Body of pancreas (tissue), 4 donors: ENCODE data around the gene NR2F6. TPM values are rescaled to one million over a fixed set of nuclear protein-coding genes. Genes with fewer than 3 reads are reported as not detected.

ENCODE experiments used
- ATAC-seq: fragments of 150-250 bp; one replicate; pipeline ENCODE4 v1.9.1; 2016
- DNase-seq, 4 donors: peaks; one replicate each; pipeline ENCODE4 v3.0.0-alpha.2; 2019
- H3K27ac ChIP-seq, 4 donors: fragments of 200-600 bp; sonication (generic); 1 replicate in 3 of 4; 2 replicates in 1 of 4; pipeline versions ENCODE4 v1.5.1 to v1.6.1; 2016 to 2019; ENCODE audit warnings: mild to moderate bottlenecking in 1 of 4, mixed read lengths in 1 of 4, moderate library complexity in 1 of 4
- H3K27me3 ChIP-seq, 2 donors: fragments of 200-600 bp; sonication (generic); one replicate each; pipeline ENCODE4 v1.6.0; 2016; ENCODE audit warnings: mild to moderate bottlenecking in 1 of 2
- H3K36me3 ChIP-seq, 2 donors: fragments of 200-600 bp; sonication (generic); replicated peaks in 1 of 2; 2 replicates each; pipeline ENCODE4 v1.5.1; 2016; ENCODE audit warnings: low read depth in 2 of 2; ENCODE audit not compliant: insufficient read depth in 1 of 2
- H3K4me1 ChIP-seq: fragments of 200-600 bp; sonication (generic); one replicate; pipeline ENCODE4 v1.6.0; 2016
- H3K4me3 ChIP-seq, 2 donors: fragments of 200-600 bp; sonication (generic); 1 replicate in 1 of 2; 2 replicates in 1 of 2; pipeline ENCODE4 v1.5.1; 2016 to 2019
- H3K9me3 ChIP-seq, 3 donors: fragments of 200-600 bp; sonication (generic); 1 replicate in 2 of 3; 2 replicates in 1 of 3; pipeline ENCODE4 v1.5.1; 2016
- CTCF ChIP-seq, 7 experiments: fragments of 450-650 bp in 4 of 7; fragments of 200-600 bp in 3 of 7; sonication (generic) in 3 of 7; IDR thresholded peaks; one replicate each; pipeline ENCODE4 v1.5.1; 2016 to 2019; ENCODE audit warnings: antibody characterized with exemption in 7 of 7
- POLR2A ChIP-seq, 3 donors: fragments of 450-650 bp; IDR thresholded peaks; one replicate each; pipeline ENCODE4 v1.6.1; 2016; ENCODE audit warnings: antibody characterized with exemption in 3 of 3, mild to moderate bottlenecking in 2 of 3
- WGBS, 2 donors: methylation state at CpG; one replicate each; pipeline ENCODE4 v1.1.5; 2017; 5-methylcytosine and 5-hydroxymethylcytosine counted together
- intact Hi-C: fragments of 100-400 bp; cut with DNase I; formaldehyde crosslinking; loops from one replicate; pipeline ENCODE4 v1.15.1; 2023
- total RNA-seq, 2 donors: library from RNA; depleted of rRNA; stranded (reverse); fragments of >200 nt; gene quantifications; one replicate each; pipeline ENCODE4 v1.1.0, GENCODE V29; 2016

NR2F6 gene
- total RNA-seq, 2 donors from 2014 or later: 67.6 to 83.3 TPM

- no peaks in the 10 kb centered on the region for H3K9me3 ChIP-seq
- no peaks in the 10 kb centered on the region for H3K27me3 ChIP-seq
- peak in 1 of 3 donors; percentile 20 for TF ChIP-seq POLR2A (IDR thresholded peaks at IDR 0.05)
- peak; percentile 77 to 97 (median 93) for TF ChIP-seq CTCF (IDR thresholded peaks at IDR 0.05)
- ATAC-seq: peak; percentile 91
- WGBS, 2 donors: 12 to 14% methylated on average over 15 of the region's 15 CpGs
- intact Hi-C loops: no loop called here
- H3K27ac ChIP-seq: peak overlapping the region; percentile 57 to 87 (median 74)
- DNase-seq: peak; percentile 88 to 89 (median 89)
- H3K36me3 ChIP-seq: no peaks in the 10 kb centered on the region
- peaks cover 45% of the 10 kb centered on the region for H3K4me1 ChIP-seq
- H3K4me3 ChIP-seq: no peak overlapping the region
Observed at GRCh38 chr19:17260842-17261325, 15.2 kb upstream of the NR2F6 start.

- Histone ChIP-seq H3K4me3 (no peak overlapping the region), H3K4me1 (peaks cover 55% of the 10 kb centered on the region), H3K9me3 (no peaks in the 10 kb centered on the region), H3K27me3 (no peaks in the 10 kb centered on the region), H3K36me3 (no peaks in the 10 kb centered on the region), H3K27ac (peak overlapping the region; percentile 57 to 87 (median 76))
- TF ChIP-seq CTCF (IDR thresholded peaks at IDR 0.05) (no peak), POLR2A (IDR thresholded peaks at IDR 0.05) (peak in 1 of 3 donors; percentile 48)
- ATAC-seq (peak; percentile 73), DNase-seq (peak; percentile 55 to 64 (median 56))
- 31% methylated on average over 1 of the region's 1 CpG; no CpG with 5 or more reads in 1 of the 2 donors for WGBS, 2 donors
- intact Hi-C loops: no loop called here
Observed at GRCh38 chr19:17259934-17260333, 14.2 kb upstream of the NR2F6 start.

GRCh38 chr19:17259118-17259780, 13.5 kb upstream of the NR2F6 start:
- no peak overlapping the region for H3K4me3 ChIP-seq
- no peaks in the 10 kb centered on the region for H3K27me3 ChIP-seq
- peaks cover 60% of the 10 kb centered on the region for H3K4me1 ChIP-seq
- ATAC-seq: no peak
- H3K36me3 ChIP-seq: no peaks in the 10 kb centered on the region
- no peak for TF ChIP-seq CTCF (IDR thresholded peaks at IDR 0.05)
- TF ChIP-seq POLR2A (IDR thresholded peaks at IDR 0.05): no peak
- intact Hi-C loops: no loop called here
- WGBS, 2 donors: 64 to 75% methylated on average over 9 of the region's 9 CpGs
- H3K9me3 ChIP-seq: no peaks in the 10 kb centered on the region
- peak in 1 of 4 donors; percentile 42 for DNase-seq
- H3K27ac ChIP-seq: peak overlapping the region; percentile 57 to 87 (median 76)

- Histone ChIP-seq H3K27ac (peak overlapping the region in 1 of 4 donors; percentile 90), H3K27me3 (no peaks in the 10 kb centered on the region), H3K4me1 (peaks cover 56% of the 10 kb centered on the region), H3K4me3 (no peak overlapping the region), H3K36me3 (no peaks in the 10 kb centered on the region), H3K9me3 (no peaks in the 10 kb centered on the region)
- intact Hi-C loops: no loop called here
- TF ChIP-seq POLR2A (IDR thresholded peaks at IDR 0.05): no peak
- no peak for TF ChIP-seq CTCF (IDR thresholded peaks at IDR 0.05)
- no peak for DNase-seq
- ATAC-seq: no peak
- 73 to 87% methylated on average over 3 of the region's 3 CpGs for WGBS, 2 donors
Observed at GRCh38 chr19:17256130-17256529, 10.4 kb upstream of the NR2F6 start.
